ENCODE results near the gene DLGAP1. TPM values are rescaled to one million over a fixed set of nuclear protein-coding genes. Genes with fewer than 3 reads are reported as not detected.
"Not testable (repeated sequence)": the region's sequence is repeated elsewhere in the genome, so short reads cannot be mapped to it uniquely, and the experiment has no call there.

Gene DLGAP1
- total RNA-seq, 1 experiment from 2014 or later, result 0.07 TPM

DNA sequence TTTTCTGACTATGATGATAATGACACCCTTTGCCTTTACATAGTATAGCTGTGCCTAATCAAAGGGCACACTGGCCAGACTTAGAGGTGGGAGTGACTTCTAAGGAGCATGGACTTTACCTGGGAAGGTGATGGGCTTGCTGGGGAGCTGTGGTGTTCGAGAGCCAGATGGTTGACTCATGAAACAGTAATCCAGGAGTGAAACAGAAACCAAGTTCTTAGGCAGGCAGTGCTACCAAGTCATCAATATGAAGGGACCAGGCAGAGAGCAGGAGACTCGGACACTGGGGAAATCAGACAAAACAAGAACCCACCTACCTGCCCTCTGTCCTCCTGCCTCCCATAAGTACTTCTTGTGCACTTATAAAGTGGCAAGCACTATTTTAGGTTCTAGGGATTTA is 430.4 kb downstream of the DLGAP1 start:
- Histone ChIP-seq H3K27me3 (replicated peaks; ENCODE audit: control insufficient read depth, insufficient read depth, low read length) (no peaks in the 10 kb centered on the region), H3K4me1 (no peaks in the 10 kb centered on the region), H3K4me3 (ENCODE audit: low read depth, low read length) (no peak overlapping the region), H3K9me3 (no peaks in the 10 kb centered on the region), H3K36me3 (ENCODE audit: control insufficient read depth, insufficient read depth, low read length) (no peaks in the 10 kb centered on the region)
- CTCF ChIA-PET, result no interaction called here
- no TSS peak for BruUV-seq (replicated peaks)
- Mint-ChIP-seq H3K36me3 (ENCODE audit: insufficient read depth, unreplicated experiment) (no peaks in the 10 kb centered on the region), H3K4me1 (ENCODE audit: low read depth, unreplicated experiment) (no peaks in the 10 kb centered on the region), H3K27ac (ENCODE audit: unreplicated experiment) (no peak overlapping the region), H3K4me3 (ENCODE audit: unreplicated experiment) (no peak overlapping the region), H3K9me3 (ENCODE audit: unreplicated experiment) (no peaks in the 10 kb centered on the region), H3K27me3 (ENCODE audit: insufficient read depth, unreplicated experiment) (no peaks in the 10 kb centered on the region)
- intact Hi-C loops (cut with micrococcal nuclease; ENCODE audit: unreplicated experiment), result no loop called here
- TF ChIP-seq, protein P1, sequence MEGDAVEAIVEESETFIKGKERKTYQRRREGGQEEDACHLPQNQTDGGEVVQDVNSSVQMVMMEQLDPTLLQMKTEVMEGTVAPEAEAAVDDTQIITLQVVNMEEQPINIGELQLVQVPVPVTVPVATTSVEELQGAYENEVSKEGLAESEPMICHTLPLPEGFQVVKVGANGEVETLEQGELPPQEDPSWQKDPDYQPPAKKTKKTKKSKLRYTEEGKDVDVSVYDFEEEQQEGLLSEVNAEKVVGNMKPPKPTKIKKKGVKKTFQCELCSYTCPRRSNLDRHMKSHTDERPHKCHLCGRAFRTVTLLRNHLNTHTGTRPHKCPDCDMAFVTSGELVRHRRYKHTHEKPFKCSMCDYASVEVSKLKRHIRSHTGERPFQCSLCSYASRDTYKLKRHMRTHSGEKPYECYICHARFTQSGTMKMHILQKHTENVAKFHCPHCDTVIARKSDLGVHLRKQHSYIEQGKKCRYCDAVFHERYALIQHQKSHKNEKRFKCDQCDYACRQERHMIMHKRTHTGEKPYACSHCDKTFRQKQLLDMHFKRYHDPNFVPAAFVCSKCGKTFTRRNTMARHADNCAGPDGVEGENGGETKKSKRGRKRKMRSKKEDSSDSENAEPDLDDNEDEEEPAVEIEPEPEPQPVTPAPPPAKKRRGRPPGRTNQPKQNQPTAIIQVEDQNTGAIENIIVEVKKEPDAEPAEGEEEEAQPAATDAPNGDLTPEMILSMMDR (IDR thresholded peaks at IDR 0.05; ENCODE audit: insufficient read depth in 1 of 2, low read depth in 1 of 2, low read length in 1 of 2, severe bottlenecking in 1 of 2, unreplicated experiment in 1 of 2), result no peak
- POLR2A ChIA-PET, result no interaction called here
- no peak for DNase-seq

DNA sequence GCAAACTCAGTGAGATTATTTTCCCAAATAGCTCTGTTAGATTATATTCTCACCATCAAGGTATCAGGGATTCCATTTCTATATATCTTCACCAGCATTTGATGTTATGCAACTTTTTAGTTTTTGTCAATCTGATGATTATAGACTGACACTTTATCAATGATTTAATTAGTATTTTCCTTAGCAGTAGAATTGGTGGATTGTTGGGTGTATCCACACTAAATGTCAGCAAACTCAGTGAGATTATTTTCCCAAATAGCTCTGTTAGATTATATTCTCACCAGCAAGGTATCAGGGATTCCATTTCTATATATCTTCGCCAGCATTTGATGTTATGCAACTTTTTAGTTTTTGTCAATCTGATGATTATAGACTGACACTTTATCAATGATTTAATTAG is 432.4 kb downstream of the DLGAP1 start:
- H3K4me1 ChIP-seq; H3K27me3 ChIP-seq (replicated peaks; ENCODE audit: control insufficient read depth, insufficient read depth, low read length); H3K9me3 ChIP-seq; BruUV-seq (replicated peaks); H3K4me1 Mint-ChIP-seq (ENCODE audit: low read depth, unreplicated experiment); H3K27me3 Mint-ChIP-seq (ENCODE audit: insufficient read depth, unreplicated experiment); H3K4me3 Mint-ChIP-seq (ENCODE audit: unreplicated experiment); H3K36me3 Mint-ChIP-seq (ENCODE audit: insufficient read depth, unreplicated experiment); CTCF ChIA-PET; H3K36me3 ChIP-seq (ENCODE audit: control insufficient read depth, insufficient read depth, low read length); DNase-seq; POLR2A ChIA-PET; H3K9me3 Mint-ChIP-seq (ENCODE audit: unreplicated experiment); H3K4me3 ChIP-seq (ENCODE audit: low read depth, low read length); H3K27ac Mint-ChIP-seq (ENCODE audit: unreplicated experiment); intact Hi-C loops (cut with micrococcal nuclease; ENCODE audit: unreplicated experiment): not testable (repeated sequence)

DNA sequence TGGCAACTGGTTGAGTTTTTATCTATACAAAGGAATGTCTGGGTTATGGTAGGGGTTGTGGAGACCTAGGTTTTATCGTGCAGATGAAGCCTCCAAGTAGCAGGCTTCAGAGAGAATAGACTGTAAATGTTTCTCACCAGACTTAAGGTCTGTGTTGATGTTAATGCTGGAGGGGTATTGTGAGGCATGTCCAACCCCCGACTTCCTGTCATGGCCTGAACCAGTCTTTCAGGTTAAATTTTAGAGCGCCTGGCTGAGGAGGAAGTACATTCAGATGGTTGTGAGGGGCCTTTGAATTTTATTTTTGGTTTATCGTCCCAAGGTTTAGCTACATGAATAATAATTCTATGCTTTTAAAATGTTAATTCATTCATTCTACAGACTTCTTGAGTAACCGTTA is 435.1 kb downstream of the DLGAP1 start:
- H3K27me3 Mint-ChIP-seq (ENCODE audit: insufficient read depth, unreplicated experiment), result no peaks in the 10 kb centered on the region
- no peak overlapping the region for H3K4me3 Mint-ChIP-seq (ENCODE audit: unreplicated experiment)
- no peak for DNase-seq
- no peak overlapping the region for H3K4me3 ChIP-seq (ENCODE audit: low read depth, low read length)
- H3K4me1 ChIP-seq, result no peaks in the 10 kb centered on the region
- no TSS peak for BruUV-seq (replicated peaks)
- H3K4me1 Mint-ChIP-seq (ENCODE audit: low read depth, unreplicated experiment), result no peaks in the 10 kb centered on the region
- no peaks in the 10 kb centered on the region for H3K9me3 ChIP-seq
- no peak overlapping the region for H3K27ac Mint-ChIP-seq (ENCODE audit: unreplicated experiment)
- intact Hi-C loops (cut with micrococcal nuclease; ENCODE audit: unreplicated experiment), result no loop called here
- H3K36me3 ChIP-seq (ENCODE audit: control insufficient read depth, insufficient read depth, low read length), result no peaks in the 10 kb centered on the region
- CTCF ChIA-PET, result no interaction called here
- no peaks in the 10 kb centered on the region for H3K27me3 ChIP-seq (replicated peaks; ENCODE audit: control insufficient read depth, insufficient read depth, low read length)
- TF ChIP-seq, protein P1 (IDR thresholded peaks at IDR 0.05; ENCODE audit: insufficient read depth in 1 of 2, low read depth in 1 of 2, low read length in 1 of 2, severe bottlenecking in 1 of 2, unreplicated experiment in 1 of 2), result no peak
- no peaks in the 10 kb centered on the region for H3K36me3 Mint-ChIP-seq (ENCODE audit: insufficient read depth, unreplicated experiment)
- H3K9me3 Mint-ChIP-seq (ENCODE audit: unreplicated experiment), result peaks cover 8% of the 10 kb centered on the region
- POLR2A ChIA-PET, result no interaction called here

DNA sequence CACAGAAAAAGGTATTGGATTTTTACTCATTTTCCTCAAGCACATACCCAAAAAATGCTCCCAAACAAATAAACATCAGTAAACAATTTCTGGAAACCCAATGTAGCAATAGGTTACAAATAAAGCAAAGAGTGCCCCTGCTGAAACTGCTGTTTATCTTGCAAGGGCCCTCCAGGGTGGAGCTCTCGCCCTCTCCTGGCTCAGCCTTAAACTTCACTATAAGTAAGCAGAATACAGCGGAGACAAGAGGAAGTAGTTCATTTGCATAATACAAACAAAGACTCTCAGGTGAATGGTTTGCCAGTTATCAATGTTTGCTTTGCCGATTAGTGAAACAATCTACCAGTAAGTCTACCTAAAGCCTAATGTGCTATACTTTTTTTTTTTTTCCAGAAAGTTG is 437.6 kb downstream of the DLGAP1 start:
- H3K27ac Mint-ChIP-seq (ENCODE audit: unreplicated experiment), result no peak overlapping the region
- Histone ChIP-seq H3K9me3 (no peaks in the 10 kb centered on the region), H3K4me1 (no peaks in the 10 kb centered on the region), H3K36me3 (ENCODE audit: control insufficient read depth, insufficient read depth, low read length) (no peaks in the 10 kb centered on the region), H3K4me3 (ENCODE audit: low read depth, low read length) (no peak overlapping the region), H3K27me3 (replicated peaks; ENCODE audit: control insufficient read depth, insufficient read depth, low read length) (no peaks in the 10 kb centered on the region)
- DNase-seq, result peak in 1 of 2 experiments; percentile 32
- no peaks in the 10 kb centered on the region for H3K4me1 Mint-ChIP-seq (ENCODE audit: low read depth, unreplicated experiment)
- POLR2A ChIA-PET, result no interaction called here
- H3K36me3 Mint-ChIP-seq (ENCODE audit: insufficient read depth, unreplicated experiment), result no peaks in the 10 kb centered on the region
- H3K27me3 Mint-ChIP-seq (ENCODE audit: insufficient read depth, unreplicated experiment), result no peaks in the 10 kb centered on the region
- peaks cover 8% of the 10 kb centered on the region for H3K9me3 Mint-ChIP-seq (ENCODE audit: unreplicated experiment)
- TF ChIP-seq, protein P1 (IDR thresholded peaks at IDR 0.05; ENCODE audit: insufficient read depth in 1 of 2, low read depth in 1 of 2, low read length in 1 of 2, severe bottlenecking in 1 of 2, unreplicated experiment in 1 of 2), result peak in 1 of 2 experiments; percentile 25
- H3K4me3 Mint-ChIP-seq (ENCODE audit: unreplicated experiment), result no peak overlapping the region
- CTCF ChIA-PET, result no interaction called here
- no TSS peak for BruUV-seq (replicated peaks)
- intact Hi-C loops (cut with micrococcal nuclease; ENCODE audit: unreplicated experiment), result no loop called here

Data from Caco-2 (cell line).